ENCODE results near the gene BRMS1L.
"Not testable (repeated sequence)": the region's sequence is repeated elsewhere in the genome, so short reads cannot be mapped to it uniquely, and the experiment has no call there.

BRMS1L gene, protein sequence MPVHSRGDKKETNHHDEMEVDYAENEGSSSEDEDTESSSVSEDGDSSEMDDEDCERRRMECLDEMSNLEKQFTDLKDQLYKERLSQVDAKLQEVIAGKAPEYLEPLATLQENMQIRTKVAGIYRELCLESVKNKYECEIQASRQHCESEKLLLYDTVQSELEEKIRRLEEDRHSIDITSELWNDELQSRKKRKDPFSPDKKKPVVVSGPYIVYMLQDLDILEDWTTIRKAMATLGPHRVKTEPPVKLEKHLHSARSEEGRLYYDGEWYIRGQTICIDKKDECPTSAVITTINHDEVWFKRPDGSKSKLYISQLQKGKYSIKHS

GRCh38 chr14:35826218-35826951 is at the start of gene BRMS1L:
BRMS1L (plus strand) TSS chr14:35826338; CDS start chr14:35826517, 179 bp downstream.
- DNase-seq: peak; percentile 92

- no peak for DNase-seq
Measured at GRCh38 chr14:35776823-35777222, 49.3 kb upstream of the BRMS1L start.

- not testable (repeated sequence) for DNase-seq
Measured at GRCh38 chr14:35777550-35777949, 48.6 kb upstream of the BRMS1L start.

- no peak for DNase-seq
Measured at GRCh38 chr14:35779368-35779767, 46.8 kb upstream of the BRMS1L start.

GRCh38 chr14:35783699-35784098 is 42.4 kb upstream of the BRMS1L start:
- no peak for DNase-seq

- no peak for DNase-seq
Measured at GRCh38 chr14:35786856-35787255, 39.3 kb upstream of the BRMS1L start.

- DNase-seq: no peak
Measured at GRCh38 chr14:35789651-35790050, 36.5 kb upstream of the BRMS1L start.

- DNase-seq: no peak
Measured at GRCh38 chr14:35797796-35798195, 28.3 kb upstream of the BRMS1L start.

DNA sequence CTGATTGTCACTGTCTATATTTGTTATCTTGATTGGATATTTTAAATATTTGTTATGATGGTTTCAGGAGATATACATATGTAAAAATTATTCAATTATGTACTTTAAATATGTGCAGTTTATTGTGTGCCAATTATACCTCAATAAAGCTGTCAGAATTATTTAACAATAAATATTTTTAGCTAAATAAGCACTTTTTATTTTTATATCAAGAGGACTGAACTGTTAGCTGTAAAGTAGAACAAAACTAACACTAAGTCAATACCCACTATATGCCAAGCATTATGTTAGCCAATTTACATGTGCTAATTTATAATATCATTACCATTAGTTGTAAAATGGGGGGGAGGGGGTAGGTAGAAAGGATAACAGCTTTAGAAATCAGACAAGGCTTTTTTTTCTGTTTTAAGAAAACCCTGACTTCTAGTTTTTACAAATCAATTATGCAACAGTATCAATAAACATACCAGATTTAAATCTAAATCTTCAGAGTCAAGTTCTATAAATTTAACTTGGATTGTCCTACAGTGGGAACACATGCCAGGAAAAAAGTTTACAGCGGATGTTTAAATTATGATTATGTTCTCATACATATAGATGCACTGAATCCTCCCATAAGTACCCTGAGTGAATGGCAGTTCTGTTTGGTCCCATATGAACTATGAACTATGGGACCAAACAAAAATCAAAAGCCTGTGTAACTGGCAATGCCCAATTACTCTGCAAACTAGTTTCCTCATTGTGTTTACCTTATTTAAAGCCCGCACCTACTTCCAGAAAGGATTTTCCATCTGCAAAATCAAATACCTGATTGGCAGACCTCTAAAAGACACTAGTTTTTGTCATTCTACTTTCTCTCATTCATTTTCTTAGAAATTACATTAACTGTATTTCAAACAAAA is 19.9 kb upstream of the BRMS1L start:
- DNase-seq: no peak

DNA sequence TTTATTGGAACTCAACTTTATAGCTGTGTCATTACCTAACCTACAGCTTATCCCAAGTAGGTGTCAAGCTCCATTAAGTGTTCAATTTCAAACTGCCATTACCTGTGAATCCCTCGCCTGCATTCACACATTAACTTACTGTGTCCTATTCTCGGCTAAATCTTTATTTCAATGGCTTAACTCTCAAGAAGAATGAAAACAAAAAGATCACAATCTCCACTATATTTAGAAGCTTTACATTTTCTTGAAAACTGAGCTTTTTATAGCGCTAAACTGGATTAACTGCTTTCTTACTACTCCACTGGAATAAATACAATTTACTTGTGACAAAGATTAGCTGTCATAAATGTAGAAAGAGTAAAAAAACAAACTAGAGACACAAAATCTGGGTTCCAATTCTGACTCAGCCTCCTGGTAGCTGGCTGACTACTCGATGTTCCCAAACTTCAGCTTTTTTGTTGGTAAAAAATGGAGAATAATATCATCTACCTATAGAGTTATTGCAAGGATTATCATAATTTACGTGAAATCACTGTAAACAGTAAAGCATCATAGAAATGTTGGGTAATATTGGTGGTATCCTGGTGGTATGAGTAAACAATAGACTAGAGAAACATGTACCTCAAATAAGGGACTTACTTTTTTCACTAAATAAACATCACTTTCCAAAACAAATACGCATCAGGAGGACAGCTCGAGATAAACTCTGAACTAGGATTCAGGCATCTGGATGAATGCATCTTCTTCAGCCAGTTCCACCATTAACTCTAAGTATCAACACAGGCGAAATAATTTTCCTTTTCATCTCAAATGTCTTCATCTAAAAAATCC is 18.8 kb upstream of the BRMS1L start:
- DNase-seq: no peak

GRCh38 chr14:35808076-35808637 is 18.0 kb upstream of the BRMS1L start:
- no peak for DNase-seq

DNA sequence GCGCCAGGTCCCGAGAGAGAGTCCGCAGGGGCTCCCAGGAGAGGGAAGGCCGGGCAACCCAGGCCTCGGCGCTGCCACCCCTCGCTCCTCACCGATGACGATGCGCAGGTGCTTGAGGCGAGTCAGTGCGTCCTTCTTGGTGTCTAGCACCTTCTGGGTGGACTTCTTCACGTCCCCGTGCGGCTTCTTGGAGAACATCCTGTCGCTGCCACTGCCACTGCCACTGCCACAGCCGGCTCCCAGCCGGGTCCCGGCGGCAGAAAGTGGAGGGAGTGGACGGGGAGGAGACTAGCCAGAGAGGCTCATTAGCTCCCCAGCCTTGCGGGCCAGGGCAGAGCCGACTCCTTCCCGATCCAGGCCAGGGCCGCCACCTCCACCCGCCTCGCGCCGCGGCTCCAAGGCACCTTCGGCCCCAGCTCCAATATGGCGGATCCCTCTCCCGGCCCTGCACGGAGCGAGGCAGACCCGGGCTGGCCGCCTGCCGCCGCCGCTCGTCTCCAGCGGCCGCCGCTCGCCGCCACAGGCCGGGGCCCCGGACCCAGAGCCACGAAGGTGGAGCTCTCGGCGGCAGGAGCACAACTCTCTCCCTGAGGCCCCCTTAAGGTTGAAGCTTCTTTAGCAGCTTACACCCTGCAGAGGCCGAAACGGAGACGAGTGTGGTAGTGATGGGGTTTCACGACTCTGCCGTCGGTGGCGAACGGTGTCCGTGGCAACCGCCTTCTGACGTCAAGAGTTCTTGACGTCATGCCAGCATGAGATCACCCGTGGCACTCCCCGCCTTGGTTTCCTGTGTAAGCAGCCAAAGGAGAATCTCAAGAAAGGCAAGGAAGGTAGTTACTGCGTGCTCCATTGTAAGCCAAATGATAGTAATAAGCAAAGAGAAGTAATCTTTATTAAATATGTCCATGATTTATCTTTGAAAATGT is 17.2 kb upstream of the BRMS1L start, which contains the start of gene RALGAPA1:
Gene RALGAPA1, minus strand, starts transcription at position 658 of the 926 bp plus-strand sequence. Its CDS starts 460 bp downstream, at position 198.
- peak; percentile 86 for DNase-seq

DNA sequence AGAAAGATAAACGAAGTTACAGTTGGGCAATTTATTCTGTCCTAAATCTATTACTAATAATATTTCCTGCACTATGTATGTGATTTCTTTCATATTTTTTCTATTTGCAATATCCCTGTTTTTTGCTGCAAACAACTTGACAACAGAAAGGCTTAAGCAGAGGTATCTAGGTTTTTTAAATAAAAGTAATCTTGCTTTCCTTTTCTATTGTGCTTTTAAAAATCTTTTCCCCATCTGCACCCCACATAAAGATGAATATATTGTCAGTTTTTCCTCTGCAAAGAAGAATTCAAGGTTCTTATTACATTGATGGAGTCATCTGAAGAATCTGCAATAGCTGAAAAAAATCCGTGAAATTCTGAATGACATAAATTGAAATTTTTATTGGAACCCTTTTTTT is 16.5 kb upstream of the BRMS1L start:
- no peak for DNase-seq

DNA sequence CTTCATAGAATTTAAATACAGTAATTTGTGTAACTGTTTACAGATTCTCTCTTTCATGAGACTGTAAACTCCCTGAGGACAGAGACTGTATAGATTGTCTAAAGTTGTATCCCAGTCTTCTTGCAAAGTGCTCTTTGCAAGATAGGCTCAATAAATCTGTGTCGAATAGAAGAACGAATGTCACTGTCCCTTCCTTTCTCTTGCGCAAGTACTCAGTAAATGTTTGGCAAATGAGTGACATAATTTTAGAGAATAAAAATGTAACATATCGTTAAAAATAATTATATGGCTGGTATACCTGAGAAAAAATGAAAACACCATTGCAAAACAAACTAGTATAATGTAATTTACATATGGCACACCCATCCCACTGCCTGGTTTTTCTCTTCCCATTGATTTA is 15.2 kb upstream of the BRMS1L start:
- DNase-seq: no peak

DNA sequence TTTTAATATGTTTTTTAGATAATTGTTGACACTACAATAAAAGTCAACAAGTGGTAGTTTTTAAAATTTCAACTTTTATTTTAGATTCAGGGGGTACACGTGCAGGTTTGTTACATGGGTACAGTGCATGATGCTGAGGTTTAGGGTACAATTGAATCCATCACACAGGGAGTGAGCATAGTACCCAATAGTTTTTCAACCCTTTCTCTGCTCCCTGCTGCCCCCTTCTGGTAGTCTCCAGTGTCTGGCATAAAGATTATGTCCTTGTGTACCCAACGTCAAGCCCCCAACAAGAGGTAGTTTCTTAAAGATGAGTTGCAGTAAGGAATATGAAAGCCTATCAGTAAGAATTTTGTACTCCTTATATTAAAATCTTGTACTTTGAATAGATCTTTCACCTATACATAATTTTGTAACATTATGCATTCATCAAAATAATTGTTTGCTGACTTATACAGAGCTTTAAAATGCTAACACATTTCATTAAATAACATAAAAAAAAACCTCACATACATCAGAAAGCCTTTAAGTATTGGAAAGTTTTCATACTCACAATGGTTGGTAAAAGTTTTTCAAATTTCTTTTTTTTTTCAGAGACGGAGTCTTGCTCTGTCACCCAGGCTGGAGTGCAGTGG is 11.7 kb upstream of the BRMS1L start:
- DNase-seq: peak; percentile 79

GRCh38 chr14:35818346-35819115 is 7.6 kb upstream of the BRMS1L start:
- no peak for DNase-seq

DNA sequence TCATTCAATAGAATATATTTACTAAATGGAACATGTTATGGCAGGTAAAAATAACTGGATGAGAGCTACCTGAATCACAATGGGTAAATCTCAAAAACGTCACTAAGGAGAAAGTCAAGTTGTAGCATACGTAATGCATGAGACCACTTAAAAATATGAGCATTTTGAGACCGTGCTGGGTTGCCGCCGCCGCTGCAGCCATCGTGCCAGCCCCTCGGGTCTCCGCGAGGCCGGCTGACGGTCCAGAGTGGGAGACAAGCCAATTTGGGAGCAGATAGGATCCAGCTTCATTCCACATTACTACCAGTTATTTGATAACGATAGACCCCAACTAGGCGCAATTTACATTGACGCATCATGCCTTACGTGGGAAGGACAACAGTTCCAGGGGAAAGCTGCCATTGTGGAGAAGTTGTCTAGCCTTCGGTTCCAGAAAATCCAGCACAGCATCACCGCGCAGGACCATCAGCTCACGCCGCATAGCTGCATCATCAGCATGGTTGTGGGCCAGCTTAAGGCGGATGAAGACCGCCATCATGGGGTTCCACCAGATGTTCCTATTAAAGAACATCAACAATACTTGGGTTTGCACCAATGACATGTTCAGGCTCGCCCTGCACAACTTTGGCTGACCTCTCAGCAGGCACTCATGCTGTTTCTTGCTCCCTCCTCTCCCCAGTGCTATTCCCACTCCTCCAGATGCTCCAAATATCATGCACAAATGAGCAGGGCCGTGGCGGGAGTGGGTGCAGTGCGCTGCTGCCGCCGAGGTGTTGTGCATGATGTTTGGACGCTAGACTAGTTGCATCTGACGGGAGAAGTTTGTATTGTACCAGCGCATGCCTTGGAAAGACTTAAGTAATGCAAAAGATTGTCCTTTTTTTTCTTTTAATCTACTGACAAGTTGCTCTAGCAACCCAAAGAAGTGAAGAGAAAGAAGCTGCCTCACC is 6.3 kb upstream of the BRMS1L start:
- DNase-seq: no peak

Data from activated CD4-positive, CD25-positive, alpha-beta regulatory T cell treated with anti-CD3 and anti-CD28 coated beads, Interleukin-2, amount 50 U/mL, for 72 hours (primary cell).